GM19452 (cell line): ENCODE data around the gene KCNJ1.

Source experiments
- ATAC-seq: cut with Tn5 transposase; IDR thresholded peaks from one replicate; pipeline ENCODE4 v1.9.1; 2021; ENCODE audit not compliant: unreplicated experiment

The KCNJ1 gene

GRCh38 chr11:128882451-128882850 is 15.4 kb upstream of the KCNJ1 start:
- no peak for ATAC-seq

DNA sequence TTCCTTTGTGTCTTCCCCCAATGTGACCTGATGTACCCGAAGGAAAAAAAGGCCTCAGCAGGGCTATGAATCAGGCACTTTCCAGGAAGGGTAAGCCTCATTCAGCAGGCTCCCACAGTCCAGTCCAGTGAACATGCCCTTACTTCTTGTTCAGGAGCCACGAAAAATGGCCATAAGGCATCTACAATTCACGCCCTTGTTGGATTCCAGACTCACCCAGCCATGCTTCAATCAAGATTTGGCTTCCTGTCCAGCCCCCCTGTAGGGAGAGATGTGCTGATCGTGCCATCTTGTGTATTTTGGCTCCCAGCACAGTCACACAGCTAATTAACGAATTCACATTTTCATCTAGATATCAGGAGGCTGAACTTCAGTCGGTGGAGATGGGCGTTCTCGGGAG is 14.1 kb upstream of the KCNJ1 start:
- ATAC-seq, result no peak

DNA sequence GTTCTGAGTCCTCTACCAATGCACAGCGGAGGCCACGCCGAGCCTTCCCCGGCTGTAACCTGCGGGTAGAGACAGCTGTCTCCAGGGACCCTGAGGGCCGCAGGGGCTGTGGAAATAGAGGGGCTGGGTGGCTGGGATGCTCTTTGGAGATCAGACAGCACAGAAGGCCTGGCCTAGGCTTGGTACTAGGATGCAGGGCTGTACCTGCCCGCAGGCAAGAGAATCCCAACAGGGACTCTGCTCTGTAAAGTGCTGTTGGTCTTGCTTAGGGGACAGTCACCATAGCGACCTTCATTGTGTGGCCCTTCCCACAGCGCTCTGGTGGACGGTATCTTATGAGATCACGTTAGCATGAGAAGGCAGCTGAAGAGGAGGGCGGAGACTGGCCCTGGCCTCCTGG is 12.7 kb upstream of the KCNJ1 start:
- ATAC-seq, result no peak

DNA sequence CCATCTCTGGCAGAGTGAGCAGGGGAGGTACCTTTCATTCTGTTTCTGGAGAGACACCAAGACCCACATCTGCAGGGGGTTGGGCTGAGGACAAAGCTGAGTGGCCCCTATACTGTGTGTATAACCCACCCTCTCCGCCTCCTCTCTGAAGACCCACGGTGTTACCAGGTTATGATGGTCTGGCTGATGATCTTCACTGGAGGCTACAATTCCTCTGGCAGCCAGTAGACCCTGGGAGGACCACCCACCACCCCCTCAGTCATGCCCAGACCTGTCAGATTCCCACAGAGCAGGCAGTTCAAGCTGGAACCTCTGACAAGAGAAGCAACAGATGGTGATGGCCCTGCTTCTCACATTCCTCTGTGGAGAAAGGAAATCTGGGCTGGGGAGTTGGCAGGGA is 11.4 kb upstream of the KCNJ1 start:
- no peak for ATAC-seq

DNA sequence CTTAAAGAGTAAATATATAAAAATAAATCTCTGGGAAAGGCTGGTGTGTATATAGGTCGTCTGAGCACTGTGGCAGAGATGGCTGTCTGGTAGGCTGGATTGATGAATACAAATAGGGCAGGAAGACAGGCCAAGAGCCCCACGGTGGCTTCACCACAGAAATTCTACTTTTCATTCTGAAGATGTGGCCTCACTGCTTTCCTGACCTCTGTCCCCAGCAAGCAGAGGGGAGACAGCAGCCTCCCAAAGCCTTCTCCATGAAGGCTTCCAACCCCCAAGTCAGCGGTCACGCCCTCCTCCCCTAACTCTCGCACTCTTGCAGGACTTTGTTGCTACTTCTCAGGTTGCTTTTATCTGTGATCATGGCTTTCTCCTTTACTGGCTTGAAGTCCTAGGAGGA is 10.6 kb upstream of the KCNJ1 start:
- no peak for ATAC-seq

- ATAC-seq, result no peak
Measured at GRCh38 chr11:128876133-128876650, 9.1 kb upstream of the KCNJ1 start.

- no peak for ATAC-seq
Measured at GRCh38 chr11:128874427-128874826, 7.3 kb upstream of the KCNJ1 start.

DNA sequence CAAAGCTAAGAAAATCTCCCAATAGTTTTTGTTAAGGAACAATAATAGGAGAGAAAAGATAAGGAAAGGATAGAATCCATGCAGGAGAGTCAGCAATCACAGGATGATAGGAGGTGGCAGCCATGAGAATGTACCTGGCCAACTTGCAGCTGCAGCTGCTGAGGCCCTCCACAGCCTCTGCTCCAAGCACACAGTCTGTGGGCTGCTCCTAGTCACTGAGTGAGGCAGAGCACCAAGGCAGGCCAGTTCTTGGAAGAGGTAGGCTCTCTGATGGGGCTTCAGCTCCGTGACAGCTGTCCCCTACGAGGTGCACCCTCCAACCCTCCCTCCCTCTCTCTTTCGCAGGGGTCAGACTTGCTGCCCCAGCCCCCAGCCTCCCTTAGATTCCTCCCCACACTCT is 5.5 kb upstream of the KCNJ1 start:
- ATAC-seq, result no peak

- ATAC-seq, result no peak
Measured at GRCh38 chr11:128872094-128872493, 5.0 kb upstream of the KCNJ1 start.

DNA sequence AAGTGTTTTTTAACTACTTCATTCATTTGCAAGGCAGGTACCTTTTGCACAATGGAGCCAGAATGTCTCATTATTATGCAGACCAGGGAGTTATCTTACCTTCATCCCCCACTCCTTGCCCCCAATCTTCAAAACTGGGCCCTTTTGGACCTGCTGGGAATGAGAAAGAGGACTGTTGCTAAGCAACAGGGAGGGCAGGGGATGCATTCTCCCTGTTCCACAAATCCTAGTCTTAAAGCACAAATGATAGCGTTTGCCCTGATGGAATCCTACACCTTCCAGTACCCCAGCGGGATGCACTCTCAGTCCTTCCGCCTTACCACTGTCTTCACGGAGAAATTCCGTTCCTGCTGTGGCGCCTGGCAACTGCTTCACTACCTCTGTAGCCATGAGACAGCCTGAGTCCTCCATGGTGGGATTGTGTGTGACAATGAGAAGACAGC is 4.1 kb upstream of the KCNJ1 start:
- ATAC-seq, result no peak

DNA sequence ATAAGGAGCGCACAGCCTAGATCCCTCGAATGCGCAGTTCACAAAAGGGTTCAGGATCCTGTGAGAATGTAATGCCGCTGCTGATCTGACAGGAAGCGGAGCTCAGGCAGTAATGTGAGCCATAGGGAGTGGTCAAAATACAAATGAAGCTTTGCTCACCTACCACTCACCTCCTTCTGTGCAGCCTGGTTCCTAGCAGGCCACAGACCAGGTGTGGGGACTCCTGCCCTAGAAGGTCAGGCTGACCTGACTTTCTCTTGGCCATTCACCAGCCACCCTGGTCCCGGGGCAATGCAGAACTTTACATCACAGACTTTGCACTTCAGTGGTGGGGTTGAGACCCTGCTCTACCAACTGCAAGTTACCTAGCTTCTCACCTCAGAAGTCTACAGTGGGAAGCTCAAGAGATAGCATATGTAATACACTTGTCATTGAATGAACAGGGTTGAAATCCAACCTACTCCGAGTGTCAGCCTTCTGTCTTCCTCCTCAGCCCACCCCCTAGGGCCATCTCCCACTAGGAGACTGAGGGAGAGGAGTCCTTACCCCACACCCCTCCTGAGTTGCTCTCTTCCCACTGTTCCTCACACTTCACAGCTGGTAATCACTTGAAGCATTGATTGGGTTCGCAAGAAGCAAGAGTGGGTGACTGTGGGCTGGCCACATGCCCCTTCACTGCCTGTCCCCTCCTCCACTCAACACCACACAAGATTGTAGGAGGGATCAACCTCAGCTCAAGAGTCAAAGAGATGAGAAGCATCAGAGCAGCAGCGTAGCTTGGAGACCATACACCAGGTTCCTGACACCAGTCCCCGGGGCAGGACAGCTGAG is 2.0 kb upstream of the KCNJ1 start:
- no peak for ATAC-seq

- ATAC-seq, result no peak
Measured at GRCh38 chr11:128865490-128865889, 1.6 kb downstream of the KCNJ1 start.

GRCh38 chr11:128862908-128863660 is 4.0 kb downstream of the KCNJ1 start:
- ATAC-seq, result no peak

- ATAC-seq, result no peak
Measured at GRCh38 chr11:128862406-128862805, 4.7 kb downstream of the KCNJ1 start.

- no peak for ATAC-seq
Measured at GRCh38 chr11:128860571-128861361, 6.3 kb downstream of the KCNJ1 start.

GRCh38 chr11:128859563-128860441 is 7.3 kb downstream of the KCNJ1 start:
- ATAC-seq, result peak; percentile 97

GRCh38 chr11:128857341-128857740 is 9.8 kb downstream of the KCNJ1 start:
- no peak for ATAC-seq

DNA sequence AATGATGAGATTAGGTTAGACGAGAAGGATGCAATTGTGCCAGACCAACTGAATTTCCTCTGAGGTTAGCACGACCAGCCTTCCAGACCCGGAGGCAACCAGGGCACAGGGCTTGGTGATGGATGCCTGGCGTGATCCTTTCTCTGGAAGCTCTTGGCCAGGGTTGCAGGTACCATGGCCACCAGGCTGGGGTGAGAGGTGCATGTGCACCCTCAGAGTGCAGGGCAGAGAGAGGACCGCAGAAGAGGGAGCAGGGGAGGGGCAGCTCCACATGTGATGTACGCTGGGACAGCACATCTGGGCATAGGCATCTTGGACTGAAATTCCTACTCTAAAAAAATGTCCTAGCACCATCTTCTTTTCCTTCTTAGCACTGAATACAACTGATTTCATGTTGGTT is 10.9 kb downstream of the KCNJ1 start:
- ATAC-seq, result no peak

DNA sequence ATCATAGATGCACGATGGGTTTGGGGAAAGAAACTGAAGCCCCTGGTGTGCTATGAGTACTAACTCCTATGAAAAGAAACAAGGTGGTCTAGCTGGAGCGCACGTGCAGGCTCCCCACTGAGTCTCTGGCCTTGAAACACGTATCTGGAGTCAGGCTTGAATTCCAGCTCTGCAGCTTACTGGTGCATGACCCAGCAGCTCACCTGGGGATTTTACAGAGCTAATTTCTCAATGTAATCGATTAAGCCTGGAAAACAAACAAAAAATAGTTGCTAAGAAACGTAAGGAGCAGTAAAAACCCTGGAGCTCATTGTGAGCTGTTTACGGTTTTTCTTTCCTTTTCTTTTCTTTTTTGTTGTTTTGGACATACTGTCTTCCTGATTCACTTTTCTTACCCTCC is 12.3 kb downstream of the KCNJ1 start:
- no peak for ATAC-seq

- no peak for ATAC-seq
Measured at GRCh38 chr11:128853559-128853958, 13.5 kb downstream of the KCNJ1 start.
